ENCODE measurements around the gene CAMKK2. TPM values are rescaled to one million over a fixed set of nuclear protein-coding genes. Genes with fewer than 3 reads are reported as not detected.

CAMKK2 gene
- total RNA-seq, 4 donors from 2014 or later, result 34.1 to 38.4 (median 36.3) TPM

GRCh38 chr12:121253638-121254335 lies 42.7 kb downstream of the CAMKK2 start:
- H3K36me3 ChIP-seq, result peaks cover 27 to 44% of the 10 kb centered on the region in 2 donors
- WGBS, 2 donors, result 93% methylated on average over 15 of the region's 15 CpGs

GRCh38 chr12:121252712-121253345 lies 43.7 kb downstream of the CAMKK2 start:
- no peak for TF ChIP-seq CTCF (IDR thresholded peaks at IDR 0.05)
- no peak for TF ChIP-seq POLR2A (IDR thresholded peaks at IDR 0.05)
- 90 to 96% methylated on average over 9 of the region's 9 CpGs for WGBS, 2 donors
- Histone ChIP-seq H3K27me3 (no peaks in the 10 kb centered on the region), H3K36me3 (peaks cover 27 to 54% of the 10 kb centered on the region in 2 donors), H3K4me3 (replicated peaks in 1 of 3) (no peak overlapping the region), H3K27ac (no peak overlapping the region), H3K9me3 (no peaks in the 10 kb centered on the region), H3K4me1 (no peaks in the 10 kb centered on the region)
- intact Hi-C loops (cut with DNase I), result no loop called here
- DNase-seq, result no peak

More at GRCh38 chr12:121253638-121254335, 42.7 kb downstream of the CAMKK2 start:
- no peak overlapping the region for H3K4me3 ChIP-seq (replicated peaks in 1 of 3)
- no peaks in the 10 kb centered on the region for H3K9me3 ChIP-seq
- H3K4me1 ChIP-seq, result no peaks in the 10 kb centered on the region
- DNase-seq, result no peak
- intact Hi-C loops (cut with DNase I), result no loop called here
- H3K27ac ChIP-seq, result no peak overlapping the region
- no peak for TF ChIP-seq CTCF (IDR thresholded peaks at IDR 0.05)
- no peak for TF ChIP-seq POLR2A (IDR thresholded peaks at IDR 0.05)
- H3K27me3 ChIP-seq, result no peaks in the 10 kb centered on the region

- no peaks in the 10 kb centered on the region for H3K4me1 ChIP-seq
- TF ChIP-seq CTCF (IDR thresholded peaks at IDR 0.05) (no peak), POLR2A (IDR thresholded peaks at IDR 0.05) (no peak)
- no peaks in the 10 kb centered on the region for H3K27me3 ChIP-seq
- peaks cover 27 to 57% of the 10 kb centered on the region in 2 donors for H3K36me3 ChIP-seq
- no peak overlapping the region for H3K27ac ChIP-seq
- intact Hi-C loops (cut with DNase I), result no loop called here
- WGBS, 2 donors, result 70 to 92% methylated on average over 2 of the region's 2 CpGs
- H3K9me3 ChIP-seq, result no peaks in the 10 kb centered on the region
- no peak overlapping the region for H3K4me3 ChIP-seq (replicated peaks in 1 of 3)
- DNase-seq, result no peak
These were observed 44.7 kb downstream of the CAMKK2 start for GRCh38 chr12:121251838-121252237.

- Histone ChIP-seq H3K36me3 (peaks cover 27 to 57% of the 10 kb centered on the region in 2 donors), H3K27ac (no peak overlapping the region), H3K27me3 (no peaks in the 10 kb centered on the region), H3K4me3 (replicated peaks in 1 of 3) (no peak overlapping the region), H3K9me3 (no peaks in the 10 kb centered on the region), H3K4me1 (no peaks in the 10 kb centered on the region)
- DNase-seq, result no peak
- intact Hi-C loops (cut with DNase I), result no loop called here
- no peak for TF ChIP-seq POLR2A (IDR thresholded peaks at IDR 0.05)
- TF ChIP-seq CTCF (IDR thresholded peaks at IDR 0.05), result no peak
- 88 to 90% methylated on average over 14 of the region's 14 CpGs for WGBS, 2 donors
These were observed 46.1 kb downstream of the CAMKK2 start for GRCh38 chr12:121250359-121250758.

GRCh38 chr12:121248622-121249021 lies 47.9 kb downstream of the CAMKK2 start:
- H3K36me3 ChIP-seq, result peaks cover 34 to 58% of the 10 kb centered on the region in 2 donors
- H3K27ac ChIP-seq, result no peak overlapping the region
- intact Hi-C loops (cut with DNase I), result no loop called here
- H3K4me1 ChIP-seq, result no peaks in the 10 kb centered on the region
- no peaks in the 10 kb centered on the region for H3K27me3 ChIP-seq
- no peak overlapping the region for H3K4me3 ChIP-seq (replicated peaks in 1 of 3)
- H3K9me3 ChIP-seq, result no peaks in the 10 kb centered on the region
- WGBS, 2 donors, result 91 to 93% methylated on average over 22 of the region's 22 CpGs
- DNase-seq, result no peak
- TF ChIP-seq POLR2A (IDR thresholded peaks at IDR 0.05) (no peak), CTCF (IDR thresholded peaks at IDR 0.05) (no peak)

All from thyroid gland (tissue), 4 donors.